ENCODE results near the gene BRPF1.

Gene BRPF1

GRCh38 chr3:9781978-9782603 lies 50.6 kb downstream of the BRPF1 start:
- Histone ChIP-seq H3K4me1 (ENCODE audit: insufficient read depth, low read length, poor library complexity, severe bottlenecking) (peaks cover 63% of the 10 kb centered on the region), H3K4me2 (ENCODE audit: low read depth, low read length, poor library complexity, severe bottlenecking) (peak overlapping the region; percentile 92), H3K9me2 (replicated peaks; ENCODE audit: low read depth, low read length) (no peaks in the 10 kb centered on the region), H3K27me3 (ENCODE audit: insufficient read depth, low read length, poor library complexity, severe bottlenecking) (no peaks in the 10 kb centered on the region), H3K9me3 (ENCODE audit: insufficient read depth, low read depth, low read length) (no peaks in the 10 kb centered on the region), H3F3A (ENCODE audit: low read depth) (peaks cover 13% of the 10 kb centered on the region), H3K36me3 (ENCODE audit: insufficient read depth, low read length) (peaks cover 3% of the 10 kb centered on the region; the same call in 1 of the 2 replicates), H3K4me3 (ENCODE audit: low read length, poor library complexity, severe bottlenecking) (peak overlapping the region; percentile 17), H3K9ac (ENCODE audit: low read depth, low read length, poor library complexity, severe bottlenecking) (peak overlapping the region; percentile 75), H2AFZ (ENCODE audit: low read length) (no peak overlapping the region), H3K79me2 (ENCODE audit: insufficient read depth, low read length) (peaks cover 4% of the 10 kb centered on the region; the same call in 1 of the 2 replicates), H4K20me1 (ENCODE audit: insufficient read depth, low read length, poor library complexity, severe bottlenecking) (no peaks in the 10 kb centered on the region)
- TF ChIP-seq CTCF (conservative IDR thresholded peaks at IDR 0.05; ENCODE audit: low read length) (no peak), EZH2phosphoT487 (IDR thresholded peaks at IDR 0.05; ENCODE audit: borderline replicate concordance) (no peak)

- TF ChIP-seq CTCF (conservative IDR thresholded peaks at IDR 0.05; ENCODE audit: low read length) (peak; percentile 65), EZH2phosphoT487 (IDR thresholded peaks at IDR 0.05; ENCODE audit: borderline replicate concordance) (no peak)
- Histone ChIP-seq H3K79me2 (ENCODE audit: insufficient read depth, low read length) (peaks cover 4% of the 10 kb centered on the region; the same call in 1 of the 2 replicates), H3K9me2 (replicated peaks; ENCODE audit: low read depth, low read length) (no peaks in the 10 kb centered on the region), H2AFZ (ENCODE audit: low read length) (no peak overlapping the region), H3K4me2 (ENCODE audit: low read depth, low read length, poor library complexity, severe bottlenecking) (peak overlapping the region; percentile 92), H3K36me3 (ENCODE audit: insufficient read depth, low read length) (peaks cover 3% of the 10 kb centered on the region; the same call in 1 of the 2 replicates), H4K20me1 (ENCODE audit: insufficient read depth, low read length, poor library complexity, severe bottlenecking) (no peaks in the 10 kb centered on the region), H3K27me3 (ENCODE audit: insufficient read depth, low read length, poor library complexity, severe bottlenecking) (no peaks in the 10 kb centered on the region), H3F3A (ENCODE audit: low read depth) (peaks cover 13% of the 10 kb centered on the region), H3K9ac (ENCODE audit: low read depth, low read length, poor library complexity, severe bottlenecking) (peak overlapping the region; percentile 75), H3K9me3 (ENCODE audit: insufficient read depth, low read depth, low read length) (no peaks in the 10 kb centered on the region), H3K4me3 (ENCODE audit: low read length, poor library complexity, severe bottlenecking) (peak overlapping the region; percentile 17), H3K4me1 (ENCODE audit: insufficient read depth, low read length, poor library complexity, severe bottlenecking) (peaks cover 56% of the 10 kb centered on the region)
Observed at GRCh38 chr3:9782770-9783169, 51.2 kb downstream of the BRPF1 start.

GRCh38 chr3:9783954-9784353 lies 52.4 kb downstream of the BRPF1 start:
- Histone ChIP-seq H3K4me1 (ENCODE audit: insufficient read depth, low read length, poor library complexity, severe bottlenecking) (peaks cover 44% of the 10 kb centered on the region), H4K20me1 (ENCODE audit: insufficient read depth, low read length, poor library complexity, severe bottlenecking) (no peaks in the 10 kb centered on the region), H3K9me3 (ENCODE audit: insufficient read depth, low read depth, low read length) (no peaks in the 10 kb centered on the region), H3K36me3 (ENCODE audit: insufficient read depth, low read length) (peaks cover 3% of the 10 kb centered on the region; the same call in 1 of the 2 replicates), H3K4me3 (ENCODE audit: low read length, poor library complexity, severe bottlenecking) (no peak overlapping the region), H3K9ac (ENCODE audit: low read depth, low read length, poor library complexity, severe bottlenecking) (no peak overlapping the region), H3K9me2 (replicated peaks; ENCODE audit: low read depth, low read length) (no peaks in the 10 kb centered on the region), H3K79me2 (ENCODE audit: insufficient read depth, low read length) (peaks cover 4% of the 10 kb centered on the region; the same call in 1 of the 2 replicates), H3F3A (ENCODE audit: low read depth) (peaks cover 13% of the 10 kb centered on the region), H2AFZ (ENCODE audit: low read length) (no peak overlapping the region), H3K27me3 (ENCODE audit: insufficient read depth, low read length, poor library complexity, severe bottlenecking) (no peaks in the 10 kb centered on the region), H3K4me2 (ENCODE audit: low read depth, low read length, poor library complexity, severe bottlenecking) (no peak overlapping the region)
- TF ChIP-seq EZH2phosphoT487 (IDR thresholded peaks at IDR 0.05; ENCODE audit: borderline replicate concordance) = no peak

Measured in Loucy (cell line).